GM19452 (cell line): ENCODE results near the gene LYRM7.
"Not testable (repeated sequence)": the region's sequence is repeated elsewhere in the genome, so short reads cannot be mapped to it uniquely, and the experiment has no call there.

ENCODE experiments used
- ATAC-seq: cut with Tn5 transposase; IDR thresholded peaks from one replicate; pipeline ENCODE4 v1.9.1; 2021; ENCODE audit not compliant: unreplicated experiment

Gene LYRM7

GRCh38 chr5:131218392-131218791, 47.6 kb downstream of the LYRM7 start:
- peak; percentile 53 for ATAC-seq

DNA sequence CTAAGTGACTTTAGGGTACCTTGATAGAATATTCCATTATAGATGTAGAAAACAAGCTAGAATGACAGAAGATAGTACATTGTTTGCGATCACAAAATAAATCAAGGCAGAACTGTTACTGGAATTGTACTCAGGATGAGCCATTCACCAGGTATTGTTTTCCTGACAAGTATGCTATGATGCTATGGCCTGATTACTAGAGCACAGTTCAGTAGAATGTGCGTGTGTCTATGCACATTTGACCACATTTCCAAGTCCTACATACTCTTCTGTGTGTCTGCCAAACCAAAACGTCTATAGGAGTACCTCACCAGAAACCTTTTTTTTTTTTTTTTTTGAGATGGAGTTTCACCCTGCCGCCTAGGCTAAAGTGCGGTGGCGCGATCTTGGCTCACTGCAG, 49.8 kb downstream of the LYRM7 start:
- ATAC-seq, result no peak

DNA sequence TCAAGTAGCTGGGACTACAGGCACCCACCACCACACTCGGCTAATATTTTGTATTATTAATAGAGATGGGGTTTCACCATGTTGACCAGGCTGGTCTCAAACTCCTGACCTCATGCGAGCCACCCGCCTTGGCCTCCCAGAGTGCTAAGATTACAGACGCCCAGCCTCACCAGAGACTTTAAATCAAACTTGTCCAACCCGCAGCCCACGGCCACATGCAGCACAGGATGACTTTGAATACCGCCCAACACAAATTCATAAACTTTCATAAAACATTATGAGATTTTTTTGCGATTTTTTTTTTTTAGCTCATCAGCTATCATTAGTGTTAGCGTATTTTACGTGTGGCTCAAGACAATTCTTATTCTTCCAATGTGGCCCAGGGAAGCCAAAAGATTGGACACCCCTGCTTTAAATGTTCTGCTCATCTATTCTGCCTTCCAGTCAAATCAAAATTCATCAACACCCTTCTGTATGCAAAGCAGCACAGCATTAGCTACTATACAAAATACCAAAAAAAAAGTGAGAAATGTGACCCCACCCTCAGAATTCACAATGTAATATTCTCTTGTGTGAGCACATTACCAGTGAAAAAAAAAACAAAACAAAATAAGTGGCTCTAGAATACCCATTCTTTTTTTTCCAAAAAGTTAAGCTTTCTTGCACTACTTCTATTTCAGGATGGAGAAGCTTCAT, 50.4 kb downstream of the LYRM7 start:
- no peak for ATAC-seq

- no peak for ATAC-seq
These were observed 51.1 kb downstream of the LYRM7 start for GRCh38 chr5:131221888-131222287.

DNA sequence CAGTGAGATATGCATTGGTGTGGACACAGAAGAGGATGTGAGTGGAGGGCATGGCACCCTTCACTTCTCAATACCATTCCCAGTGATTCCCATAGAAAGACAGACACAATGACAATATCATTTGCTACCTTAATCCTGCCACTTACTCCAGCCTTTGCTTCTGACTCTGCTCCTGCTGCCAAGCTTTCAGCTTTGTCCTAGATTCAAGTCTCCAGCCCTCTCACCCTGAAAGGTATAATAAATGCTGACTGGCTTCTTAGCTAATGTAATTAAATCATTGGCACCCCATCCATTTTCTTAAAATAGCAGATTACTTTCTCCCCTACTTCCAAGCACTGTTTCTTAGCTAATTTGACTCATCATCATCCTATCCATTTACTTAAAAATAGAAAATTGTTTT, 52.0 kb downstream of the LYRM7 start:
- no peak for ATAC-seq

GRCh38 chr5:131223751-131224386, 53.1 kb downstream of the LYRM7 start:
- no peak for ATAC-seq

DNA sequence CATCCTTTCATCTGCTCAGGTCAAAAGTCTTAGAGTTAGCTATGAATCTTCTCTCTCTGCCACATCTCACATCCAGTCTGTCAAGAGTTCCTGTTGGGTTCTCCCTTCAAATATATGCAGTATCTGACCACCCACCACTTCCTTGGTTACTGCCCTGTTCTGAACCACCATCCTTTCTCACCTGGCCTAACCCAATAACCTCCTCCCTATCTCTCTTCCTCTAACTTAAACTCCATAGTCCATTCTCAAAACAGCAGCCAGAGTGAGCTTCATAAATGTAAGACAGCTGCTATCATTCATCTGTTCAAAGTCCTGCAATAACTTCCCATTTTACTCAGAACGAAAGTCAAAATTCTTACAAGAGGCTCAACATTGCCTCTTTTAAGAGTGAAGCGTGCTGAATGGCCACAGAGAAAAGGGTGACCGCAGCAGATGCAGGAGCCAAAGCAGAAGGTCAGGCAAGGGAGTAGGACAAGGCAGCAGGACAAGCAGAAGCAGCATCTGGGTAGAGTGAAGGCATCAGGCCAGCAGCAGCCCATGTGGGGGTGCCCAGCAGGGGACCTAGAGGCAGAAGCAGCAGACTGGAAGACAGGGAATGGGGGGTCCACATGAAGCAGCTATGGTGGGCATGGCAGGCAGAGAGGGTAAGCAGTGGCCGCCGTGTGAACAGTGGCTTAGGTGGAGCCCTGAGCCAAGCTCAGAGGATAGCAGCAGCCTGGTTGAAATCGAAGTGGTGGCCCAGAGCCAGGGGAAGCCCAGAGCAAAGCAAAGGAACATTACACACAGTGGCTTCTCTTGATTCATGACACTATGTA, 53.9 kb downstream of the LYRM7 start:
- peak; percentile 87 for ATAC-seq

DNA sequence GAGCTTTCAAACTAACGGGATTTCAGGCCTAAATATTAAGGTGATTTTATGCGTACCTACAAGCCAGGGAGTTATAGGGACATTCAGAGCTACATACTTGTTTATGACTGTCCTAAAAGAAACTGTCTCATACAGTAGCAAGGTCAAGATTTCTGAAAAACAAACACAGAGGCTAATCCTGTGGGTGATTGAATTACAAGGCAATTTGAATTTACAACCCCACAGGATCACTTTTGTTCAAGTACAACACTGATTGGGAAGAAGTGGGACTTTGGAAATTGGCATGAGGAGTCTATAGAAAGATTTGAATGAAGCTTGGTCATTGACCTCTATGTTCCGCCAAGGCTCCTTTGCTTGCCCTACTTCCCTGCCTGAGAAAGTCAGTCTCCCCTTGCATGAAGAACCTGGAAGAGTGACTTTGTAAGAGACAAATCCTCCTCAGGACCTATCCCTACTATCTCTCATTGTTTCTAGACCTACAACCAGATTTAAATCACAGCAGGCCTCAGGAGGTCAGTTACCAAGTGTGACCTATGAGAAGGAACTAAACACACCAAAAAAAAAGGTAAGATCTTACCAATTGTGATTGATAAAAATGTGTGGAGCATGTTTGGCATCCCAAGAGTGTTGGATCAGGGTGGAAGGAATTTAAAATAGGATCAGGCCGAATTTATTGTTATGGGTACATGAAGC, 54.7 kb downstream of the LYRM7 start:
- no peak for ATAC-seq

GRCh38 chr5:131226899-131227298, 56.2 kb downstream of the LYRM7 start:
- no peak for ATAC-seq

DNA sequence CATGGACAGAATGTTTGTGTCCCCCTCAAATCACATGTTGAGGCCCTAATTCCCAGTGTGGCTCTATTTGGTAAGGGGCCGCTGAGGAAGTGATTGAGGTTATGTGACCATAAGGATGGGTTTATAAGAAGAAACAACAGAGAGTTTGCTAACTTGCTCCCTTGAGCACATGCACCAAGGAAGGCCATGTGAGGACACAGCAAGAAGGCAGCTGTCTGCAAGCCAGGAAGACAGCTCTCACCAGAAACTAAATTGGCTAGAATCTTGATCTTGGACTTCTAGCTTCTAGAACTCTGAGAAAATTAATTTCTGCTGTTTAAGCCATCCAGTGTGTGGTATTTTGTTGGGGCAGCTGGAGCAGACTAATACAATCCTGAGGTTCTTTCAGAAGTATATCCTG, 57.9 kb downstream of the LYRM7 start:
- ATAC-seq, result no peak

DNA sequence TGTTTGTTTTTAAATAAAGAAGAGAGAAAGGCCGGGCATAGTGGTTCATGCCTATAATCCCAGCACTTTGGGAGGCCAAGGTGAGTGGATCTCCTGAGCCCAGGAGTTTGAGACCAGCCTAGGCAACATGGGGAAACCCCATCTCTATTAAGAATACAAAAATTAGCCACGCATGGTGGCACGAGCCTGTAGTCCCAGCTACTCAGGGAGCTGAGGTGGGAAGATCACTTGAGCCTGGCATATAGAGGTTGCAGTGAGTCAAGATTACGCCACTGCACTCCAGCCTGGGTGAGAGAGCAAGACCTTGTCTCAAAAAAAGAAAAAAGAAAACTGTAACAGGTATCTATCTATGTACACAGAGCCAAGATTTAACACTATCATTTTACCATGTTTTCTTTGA, 58.9 kb downstream of the LYRM7 start:
- ATAC-seq, result no peak

DNA sequence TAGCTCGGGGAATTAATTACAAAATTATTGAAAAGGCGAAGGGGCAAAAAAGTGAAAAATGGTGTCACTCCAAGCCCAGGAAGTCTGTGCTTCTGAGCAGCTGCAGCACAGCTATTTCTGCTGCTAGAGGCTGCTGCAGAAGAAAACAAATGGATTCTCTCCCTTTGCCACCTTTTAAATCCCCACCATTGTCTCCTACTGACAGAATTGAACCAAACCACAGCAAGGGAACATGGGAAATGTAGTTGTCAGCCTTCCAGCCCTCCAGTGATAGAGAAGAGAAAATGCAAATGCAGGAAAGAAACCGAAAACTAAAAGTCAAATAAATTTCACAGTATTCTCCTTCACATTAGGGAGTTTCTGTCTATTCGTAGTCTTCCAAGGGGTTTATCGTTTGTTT, 59.7 kb downstream of the LYRM7 start:
- ATAC-seq, result peak; percentile 67

GRCh38 chr5:131239686-131240085, 68.9 kb downstream of the LYRM7 start:
- no peak for ATAC-seq

GRCh38 chr5:131242728-131243255, 72.0 kb downstream of the LYRM7 start:
- ATAC-seq, result no peak

GRCh38 chr5:131245312-131245711, 74.6 kb downstream of the LYRM7 start:
- peak; percentile 56 for ATAC-seq

DNA sequence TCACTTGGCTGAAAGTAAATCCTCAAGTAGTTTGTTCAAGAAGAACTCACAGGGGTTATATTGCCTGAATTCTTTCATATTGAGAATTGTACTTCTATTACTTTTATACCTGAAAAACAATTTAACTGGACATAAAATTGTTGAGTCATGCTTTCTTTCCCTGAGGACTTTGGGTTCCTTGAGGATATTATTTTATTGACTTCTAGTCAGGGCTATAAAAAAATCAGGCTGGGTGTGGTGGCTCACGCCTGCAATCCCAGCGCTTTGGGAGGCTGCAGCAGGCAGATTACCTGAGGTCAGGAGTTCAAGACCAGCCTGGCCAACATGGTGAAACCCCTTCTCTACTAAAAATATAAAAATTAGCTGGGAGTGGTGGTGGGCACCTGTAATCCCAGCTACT, 75.2 kb downstream of the LYRM7 start:
- ATAC-seq, result no peak

GRCh38 chr5:131246504-131246903, 75.8 kb downstream of the LYRM7 start:
- ATAC-seq, result no peak

- no peak for ATAC-seq
These were observed 80.2 kb downstream of the LYRM7 start for GRCh38 chr5:131250751-131251475.

- ATAC-seq, result peak; percentile 87
These were observed 82.1 kb downstream of the LYRM7 start for GRCh38 chr5:131252824-131253171.

DNA sequence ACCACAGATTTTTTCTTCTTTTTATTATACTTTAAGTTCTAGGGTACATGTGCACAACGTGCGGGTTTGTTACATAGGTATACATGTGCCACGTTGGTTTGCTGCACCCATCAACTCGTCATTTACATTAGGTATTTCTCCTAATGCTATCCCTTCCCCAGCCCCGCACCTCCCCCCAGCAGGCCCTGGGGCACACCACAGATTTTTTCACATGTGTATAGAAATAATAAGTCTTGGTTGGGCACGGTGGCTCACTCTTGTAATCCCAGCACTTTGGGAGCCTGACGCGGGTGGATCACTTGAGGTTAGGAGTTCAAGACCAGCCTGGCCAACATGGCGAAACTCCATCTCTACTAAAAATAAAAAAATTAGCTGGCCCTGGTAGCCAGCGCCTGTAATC, 83.3 kb downstream of the LYRM7 start:
- not testable (repeated sequence) for ATAC-seq

DNA sequence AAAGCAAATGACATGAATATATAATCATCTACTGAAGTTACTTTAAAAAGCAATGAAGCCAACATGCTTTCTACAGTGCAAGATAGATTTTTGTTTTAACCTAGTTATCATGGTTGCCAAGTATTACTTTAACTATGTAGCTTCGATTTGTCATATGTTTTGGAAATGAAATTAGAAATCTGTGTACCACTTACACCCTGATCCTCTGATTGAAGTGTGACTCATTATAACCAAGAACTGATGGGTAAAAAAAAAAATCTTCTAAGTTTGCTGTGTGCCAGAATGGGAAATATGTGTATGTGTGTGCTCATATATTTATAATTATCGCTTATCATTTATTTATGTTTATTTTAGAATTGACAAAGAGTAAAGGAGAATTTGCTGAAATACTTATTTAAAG, 84.0 kb downstream of the LYRM7 start:
- ATAC-seq, result no peak
